Fibroblast of mammary gland (primary cell): Measurements from ENCODE around the gene SLC7A1.

Experiments
- DNase-seq: peaks from one replicate; pipeline ENCODE4 v3.0.0-alpha.2; 2010; ENCODE audit warnings: low read depth
- H3K4me3 ChIP-seq: 2 replicates; pipeline ENCODE4 v1.5.1; 2011; ENCODE audit warnings: low read depth, mild to moderate bottlenecking, low read length, moderate library complexity; ENCODE audit not compliant: control insufficient read depth
- TF ChIP-seq, protein P1 (sequence below): conservative IDR thresholded peaks from 2 replicates; pipeline ENCODE4 v1.5.1; 2011; ENCODE audit warnings: low read depth, low read length, inconsistent platforms; ENCODE audit not compliant: control insufficient read depth, insufficient read depth

SLC7A1 gene

DNA sequence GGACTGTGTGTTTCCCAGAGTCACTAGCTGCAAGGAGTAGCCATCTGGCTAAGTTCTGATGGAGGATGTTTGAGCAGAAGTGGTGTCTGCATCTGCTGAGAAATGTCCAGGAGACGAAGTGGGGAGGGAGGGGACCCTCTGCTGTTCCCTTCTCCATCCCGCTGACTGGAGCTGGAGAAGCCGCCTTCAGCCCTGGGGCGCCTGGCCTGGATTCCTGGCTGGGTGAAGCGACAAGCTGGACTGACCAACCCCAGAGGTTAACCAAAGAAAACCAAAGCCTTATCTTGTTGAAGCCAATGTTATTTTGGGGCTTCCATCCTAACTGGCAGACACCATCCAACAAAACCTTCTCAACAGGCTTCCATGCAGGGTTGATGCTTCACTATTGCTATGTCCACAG, 67.6 kb downstream of the SLC7A1 start:
- H3K4me3 ChIP-seq, result no peak overlapping the region
- DNase-seq, result no peak
- TF ChIP-seq, protein P1, sequence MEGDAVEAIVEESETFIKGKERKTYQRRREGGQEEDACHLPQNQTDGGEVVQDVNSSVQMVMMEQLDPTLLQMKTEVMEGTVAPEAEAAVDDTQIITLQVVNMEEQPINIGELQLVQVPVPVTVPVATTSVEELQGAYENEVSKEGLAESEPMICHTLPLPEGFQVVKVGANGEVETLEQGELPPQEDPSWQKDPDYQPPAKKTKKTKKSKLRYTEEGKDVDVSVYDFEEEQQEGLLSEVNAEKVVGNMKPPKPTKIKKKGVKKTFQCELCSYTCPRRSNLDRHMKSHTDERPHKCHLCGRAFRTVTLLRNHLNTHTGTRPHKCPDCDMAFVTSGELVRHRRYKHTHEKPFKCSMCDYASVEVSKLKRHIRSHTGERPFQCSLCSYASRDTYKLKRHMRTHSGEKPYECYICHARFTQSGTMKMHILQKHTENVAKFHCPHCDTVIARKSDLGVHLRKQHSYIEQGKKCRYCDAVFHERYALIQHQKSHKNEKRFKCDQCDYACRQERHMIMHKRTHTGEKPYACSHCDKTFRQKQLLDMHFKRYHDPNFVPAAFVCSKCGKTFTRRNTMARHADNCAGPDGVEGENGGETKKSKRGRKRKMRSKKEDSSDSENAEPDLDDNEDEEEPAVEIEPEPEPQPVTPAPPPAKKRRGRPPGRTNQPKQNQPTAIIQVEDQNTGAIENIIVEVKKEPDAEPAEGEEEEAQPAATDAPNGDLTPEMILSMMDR, result no peak

DNA sequence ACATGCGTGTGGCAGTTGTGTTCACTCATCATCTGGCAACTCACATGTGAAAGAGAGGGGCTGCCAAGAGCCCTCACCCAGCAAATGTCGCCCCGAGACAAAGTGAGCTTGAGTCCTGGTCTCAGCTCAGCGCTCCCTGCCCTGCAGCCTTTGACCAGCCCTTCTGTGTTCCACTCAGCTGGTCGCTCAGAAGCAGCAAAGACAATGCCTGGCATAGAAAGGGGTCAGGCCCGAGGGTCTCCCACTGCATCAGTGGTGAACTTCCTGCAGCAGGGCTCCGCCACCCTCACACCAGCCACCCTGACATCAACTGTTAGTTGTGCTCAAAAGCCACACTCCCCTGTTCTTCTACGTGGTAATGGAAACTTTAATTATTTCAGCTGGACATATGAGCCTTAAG, 68.0 kb downstream of the SLC7A1 start:
- DNase-seq, result no peak
- TF ChIP-seq, protein P1, result no peak

DNA sequence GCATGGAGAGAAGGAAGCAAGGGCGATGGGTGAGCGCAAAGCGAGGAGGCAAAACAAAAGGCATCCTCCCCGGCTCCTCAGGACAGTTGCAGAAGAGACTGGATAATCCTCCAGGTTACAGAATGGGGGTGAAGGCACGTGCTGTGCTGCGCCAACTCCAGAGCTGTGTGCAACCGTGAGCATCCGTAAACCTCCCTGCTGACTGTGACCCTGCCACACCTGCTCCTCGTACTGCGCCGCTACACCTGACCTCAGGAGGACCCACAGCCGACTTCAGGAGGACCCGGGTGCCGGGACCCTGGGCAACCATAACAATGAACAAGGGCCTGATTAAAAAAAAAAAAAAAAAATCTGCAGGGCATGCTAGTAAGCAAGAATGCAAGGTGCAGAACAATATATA, 68.7 kb downstream of the SLC7A1 start:
- no peak for DNase-seq
- H3K4me3 ChIP-seq, result no peak overlapping the region
- TF ChIP-seq, protein P1, result no peak

More for the DNA sequence above, 68.0 kb downstream of the SLC7A1 start:
- no peak overlapping the region for H3K4me3 ChIP-seq

DNA sequence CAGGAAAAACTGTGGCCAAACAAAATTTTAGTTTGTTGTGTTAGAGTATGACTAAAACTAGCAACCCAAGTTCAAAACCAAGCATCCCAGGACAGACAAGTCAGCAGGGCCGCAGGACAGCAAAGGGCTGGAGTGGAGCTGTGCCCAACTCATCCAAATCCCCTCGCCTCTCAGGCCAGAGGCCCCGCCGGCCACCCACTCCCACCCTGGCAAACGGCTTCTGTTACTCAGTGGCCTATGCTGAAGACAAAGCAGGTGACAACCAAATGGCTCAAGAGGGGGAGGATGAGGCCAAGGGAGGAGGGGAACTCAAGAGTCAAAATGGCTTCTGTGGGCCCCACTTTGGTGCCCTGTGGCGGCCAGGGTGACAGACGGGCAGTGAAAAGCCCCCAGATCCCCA, 69.7 kb downstream of the SLC7A1 start:
- TF ChIP-seq, protein P1, result no peak
- no peak for DNase-seq
- no peak overlapping the region for H3K4me3 ChIP-seq

DNA sequence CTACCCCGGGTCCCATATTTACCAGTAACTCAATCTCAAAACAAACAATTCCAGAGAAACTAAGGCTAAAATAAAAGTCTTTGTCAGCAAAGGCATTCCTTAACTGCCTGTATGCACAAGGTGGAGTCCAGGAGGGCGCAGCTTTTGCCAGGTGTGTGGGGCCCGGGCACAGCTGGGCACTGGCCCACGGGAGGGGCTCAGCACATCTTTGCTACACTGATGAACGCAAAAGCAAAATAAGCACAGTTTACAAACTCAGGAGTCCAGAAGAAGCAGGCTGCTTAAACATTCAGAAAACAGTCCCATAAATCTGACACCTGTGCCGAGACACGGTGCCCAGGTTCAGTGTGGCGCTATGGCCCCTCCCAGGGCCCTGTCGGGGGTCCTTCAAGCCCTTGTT, 70.8 kb downstream of the SLC7A1 start:
- TF ChIP-seq, protein P1, result no peak
- H3K4me3 ChIP-seq, result no peak overlapping the region
- DNase-seq, result no peak

DNA sequence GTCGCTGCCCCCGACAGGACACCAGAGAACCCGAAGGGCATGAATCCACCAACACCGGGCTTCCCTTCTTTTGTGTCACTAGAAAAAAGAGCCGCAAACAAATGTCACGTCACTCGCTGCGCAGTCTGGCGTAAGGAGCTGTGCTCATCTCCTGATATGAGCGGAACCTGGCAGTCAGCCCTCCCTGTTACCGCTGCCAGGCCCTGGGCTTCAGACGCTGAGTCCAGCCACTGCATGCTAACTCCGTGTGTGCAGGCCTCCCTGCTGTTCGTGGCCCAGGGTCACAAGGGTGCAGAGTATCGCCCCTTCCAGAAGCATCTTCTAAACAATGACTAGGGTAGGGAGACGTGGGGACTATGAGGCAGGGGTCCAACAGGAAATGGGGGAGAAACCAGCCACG, 71.3 kb downstream of the SLC7A1 start:
- H3K4me3 ChIP-seq, result no peak overlapping the region
- TF ChIP-seq, protein P1, result no peak
- peak; percentile 91 for DNase-seq

DNA sequence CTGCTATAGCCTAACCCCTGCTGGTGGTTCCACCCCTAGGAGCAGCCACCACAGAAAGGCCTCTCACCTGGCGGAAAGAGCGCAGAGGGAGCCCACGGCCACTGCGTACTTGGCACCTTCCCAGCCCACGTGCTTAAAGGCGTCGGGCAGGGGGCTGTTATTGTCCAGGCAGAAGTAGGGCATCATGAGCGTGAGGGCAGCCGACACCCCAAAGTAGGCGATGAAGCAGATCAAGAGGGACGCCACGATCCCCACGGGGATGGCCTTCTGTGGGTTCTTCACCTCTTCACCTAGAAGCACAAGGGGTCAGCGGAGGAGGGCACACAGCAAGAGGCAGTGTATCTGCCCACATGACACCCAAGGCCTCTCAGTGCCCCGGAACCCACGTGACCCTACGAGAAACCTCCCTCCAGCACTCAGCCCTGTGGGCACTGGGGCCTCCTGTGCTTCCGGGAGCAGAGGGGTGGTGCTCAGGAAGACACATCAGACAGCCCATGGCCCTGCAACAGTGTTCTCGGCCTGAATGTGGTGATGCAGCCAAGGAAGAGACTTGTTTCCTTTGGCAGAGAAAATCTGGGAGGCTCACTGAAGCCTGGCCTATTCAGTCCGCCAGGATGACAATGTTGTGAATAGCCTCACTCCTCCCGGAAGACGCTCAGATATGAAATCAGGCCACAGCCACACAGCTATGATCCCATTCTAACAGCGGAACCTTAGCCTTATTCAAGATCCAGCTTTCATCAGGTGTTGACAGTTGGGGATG, 72.1 kb downstream of the SLC7A1 start:
- TF ChIP-seq, protein P1, result peak; percentile 7
- DNase-seq, result peak; percentile 92

More for the DNA sequence above, 72.1 kb downstream of the SLC7A1 start:
- no peak overlapping the region for H3K4me3 ChIP-seq
